ENCODE data around the gene GLP1R. TPM values are rescaled to one million over a fixed set of nuclear protein-coding genes. Genes with fewer than 3 reads are reported as not detected.

GLP1R gene
- total RNA-seq, 1 donor from 2014 or later, result 0.35 TPM

GRCh38 chr6:39078695-39079094, 30.1 kb downstream of the GLP1R start:
- Histone ChIP-seq H3K4me1 (no peaks in the 10 kb centered on the region), H3K4me3 (no peak overlapping the region), H3K36me3 (no peaks in the 10 kb centered on the region), H3K27ac (no peak overlapping the region), H3K27me3 (ENCODE audit: low read depth) (no peaks in the 10 kb centered on the region), H3K9me3 (no peaks in the 10 kb centered on the region)
- DNase-seq (no peak), ATAC-seq (no peak)
- no peak for TF ChIP-seq CTCF (IDR thresholded peaks at IDR 0.05)
- intact Hi-C loops (cut with DNase I), result no loop called here

GRCh38 chr6:39079197-39080125, 30.9 kb downstream of the GLP1R start:
- Histone ChIP-seq H3K4me3 (no peak overlapping the region), H3K36me3 (no peaks in the 10 kb centered on the region), H3K27ac (no peak overlapping the region), H3K9me3 (no peaks in the 10 kb centered on the region), H3K27me3 (ENCODE audit: low read depth) (no peaks in the 10 kb centered on the region), H3K4me1 (no peaks in the 10 kb centered on the region)
- intact Hi-C loops (cut with DNase I), result no loop called here
- DNase-seq, result no peak
- TF ChIP-seq CTCF (IDR thresholded peaks at IDR 0.05), result no peak
- ATAC-seq, result no peak

GRCh38 chr6:39080246-39080875, 31.8 kb downstream of the GLP1R start:
- DNase-seq, result no peak
- Histone ChIP-seq H3K36me3 (no peaks in the 10 kb centered on the region), H3K4me3 (no peak overlapping the region), H3K27me3 (ENCODE audit: low read depth) (no peaks in the 10 kb centered on the region), H3K4me1 (no peaks in the 10 kb centered on the region), H3K27ac (no peak overlapping the region), H3K9me3 (no peaks in the 10 kb centered on the region)
- TF ChIP-seq CTCF (IDR thresholded peaks at IDR 0.05), result no peak
- intact Hi-C loops (cut with DNase I), result no loop called here
- no peak for ATAC-seq

- no peak for ATAC-seq
- Histone ChIP-seq H3K9me3 (no peaks in the 10 kb centered on the region), H3K36me3 (no peaks in the 10 kb centered on the region), H3K4me3 (no peak overlapping the region), H3K27ac (no peak overlapping the region), H3K27me3 (ENCODE audit: low read depth) (no peaks in the 10 kb centered on the region), H3K4me1 (no peaks in the 10 kb centered on the region)
- intact Hi-C loops (cut with DNase I), result no loop called here
- no peak for DNase-seq
- no peak for TF ChIP-seq CTCF (IDR thresholded peaks at IDR 0.05)
Observed at GRCh38 chr6:39082310-39082709, 33.7 kb downstream of the GLP1R start.

- no peaks in the 10 kb centered on the region for H3K36me3 ChIP-seq
- no peak for ATAC-seq
Observed at GRCh38 chr6:39083231-39083634, 34.7 kb downstream of the GLP1R start.

More at GRCh38 chr6:39083231-39083634, 34.7 kb downstream of the GLP1R start:
- no peak overlapping the region for H3K4me3 ChIP-seq
- peaks cover 3% of the 10 kb centered on the region for H3K4me1 ChIP-seq
- no peaks in the 10 kb centered on the region for H3K9me3 ChIP-seq
- no peak for TF ChIP-seq CTCF (IDR thresholded peaks at IDR 0.05)
- no peak overlapping the region for H3K27ac ChIP-seq
- intact Hi-C loops (cut with DNase I), result no loop called here
- DNase-seq, result no peak
- no peaks in the 10 kb centered on the region for H3K27me3 ChIP-seq (ENCODE audit: low read depth)

Data from lower lobe of right lung (tissue), 2 donors.